Fibroblast of mammary gland (primary cell): ENCODE measurements around the gene PLA2G2E.
"Not testable (repeated sequence)": the region's sequence is repeated elsewhere in the genome, so short reads cannot be mapped to it uniquely, and the experiment has no call there.

ENCODE experiments used
- DNase-seq: peaks from one replicate; pipeline ENCODE4 v3.0.0-alpha.2; 2010; ENCODE audit warnings: low read depth
- H3K4me3 ChIP-seq: 2 replicates; pipeline ENCODE4 v1.5.1; 2011; ENCODE audit warnings: low read depth, mild to moderate bottlenecking, low read length, moderate library complexity; ENCODE audit not compliant: control insufficient read depth
- CTCF ChIP-seq: conservative IDR thresholded peaks from 2 replicates; pipeline ENCODE4 v1.5.1; 2011; ENCODE audit warnings: low read depth, low read length, inconsistent platforms; ENCODE audit not compliant: control insufficient read depth, insufficient read depth

The PLA2G2E gene

DNA sequence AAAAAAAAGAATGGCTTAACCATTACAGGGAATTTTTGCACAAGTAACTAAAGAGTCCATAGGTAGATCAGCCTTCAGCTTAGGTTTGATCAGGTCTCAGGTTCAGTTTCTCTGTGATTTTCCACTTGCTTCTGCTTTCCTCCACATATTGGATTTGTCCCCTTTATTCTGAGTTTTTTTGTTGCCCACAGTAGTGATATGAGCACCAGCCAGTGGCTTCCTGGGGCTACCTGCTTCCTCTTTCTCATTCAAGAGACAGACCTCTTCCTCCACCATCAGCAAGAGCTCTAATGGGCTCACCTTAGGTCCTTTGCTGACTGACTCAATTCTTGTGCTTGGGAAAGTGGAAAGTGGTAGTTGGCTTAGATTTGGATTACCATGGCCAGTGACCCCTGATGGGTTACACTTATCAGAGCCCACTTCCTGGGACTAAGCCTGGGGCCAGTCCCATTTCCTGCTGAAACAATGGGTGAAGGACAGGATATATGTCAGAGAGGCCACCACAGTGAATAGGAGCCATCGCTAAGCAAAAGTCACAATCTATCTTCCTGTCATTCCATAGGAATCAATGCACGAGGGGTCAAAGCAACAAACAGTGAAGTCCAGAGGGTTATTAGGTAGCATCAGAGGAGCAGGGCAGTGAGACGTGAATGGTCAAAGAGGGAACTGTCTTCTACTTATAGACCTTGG lies 12.8 kb upstream of the PLA2G2E start:
- no peak for DNase-seq
- no peak for TF ChIP-seq CTCF
- H3K4me3 ChIP-seq, result no peak overlapping the region

GRCh38 chr1:19934336-19934735 lies 10.9 kb upstream of the PLA2G2E start:
- DNase-seq, result no peak

DNA sequence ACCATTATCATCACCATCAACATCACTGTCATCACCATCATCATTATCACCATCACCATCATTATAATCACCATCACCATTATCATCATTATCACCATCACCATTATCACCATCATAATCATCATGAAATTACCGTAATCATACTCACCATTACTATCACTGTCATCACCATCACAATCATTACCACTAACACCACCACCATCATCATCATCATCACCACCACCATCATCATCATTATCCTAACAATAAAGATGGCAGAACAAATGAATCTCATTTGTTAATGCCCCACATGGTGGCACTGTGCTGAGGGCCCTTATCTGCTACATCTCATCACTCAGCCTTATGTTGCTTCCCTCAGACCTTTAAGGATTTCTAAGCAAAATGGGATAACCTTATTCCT lies 9.4 kb upstream of the PLA2G2E start:
- H3K4me3 ChIP-seq, result no peak overlapping the region
- TF ChIP-seq CTCF, result no peak
- DNase-seq, result no peak

More at GRCh38 chr1:19934336-19934735, 10.9 kb upstream of the PLA2G2E start:
- no peak for TF ChIP-seq CTCF
- H3K4me3 ChIP-seq, result no peak overlapping the region

GRCh38 chr1:19927130-19927421 lies 3.7 kb upstream of the PLA2G2E start:
- not testable (repeated sequence) for H3K4me3 ChIP-seq

GRCh38 chr1:19926296-19927129 lies 3.1 kb upstream of the PLA2G2E start:
- TF ChIP-seq CTCF, result no peak
- DNase-seq, result no peak

More at GRCh38 chr1:19927130-19927421, 3.7 kb upstream of the PLA2G2E start:
- DNase-seq, result not testable (repeated sequence)

DNA sequence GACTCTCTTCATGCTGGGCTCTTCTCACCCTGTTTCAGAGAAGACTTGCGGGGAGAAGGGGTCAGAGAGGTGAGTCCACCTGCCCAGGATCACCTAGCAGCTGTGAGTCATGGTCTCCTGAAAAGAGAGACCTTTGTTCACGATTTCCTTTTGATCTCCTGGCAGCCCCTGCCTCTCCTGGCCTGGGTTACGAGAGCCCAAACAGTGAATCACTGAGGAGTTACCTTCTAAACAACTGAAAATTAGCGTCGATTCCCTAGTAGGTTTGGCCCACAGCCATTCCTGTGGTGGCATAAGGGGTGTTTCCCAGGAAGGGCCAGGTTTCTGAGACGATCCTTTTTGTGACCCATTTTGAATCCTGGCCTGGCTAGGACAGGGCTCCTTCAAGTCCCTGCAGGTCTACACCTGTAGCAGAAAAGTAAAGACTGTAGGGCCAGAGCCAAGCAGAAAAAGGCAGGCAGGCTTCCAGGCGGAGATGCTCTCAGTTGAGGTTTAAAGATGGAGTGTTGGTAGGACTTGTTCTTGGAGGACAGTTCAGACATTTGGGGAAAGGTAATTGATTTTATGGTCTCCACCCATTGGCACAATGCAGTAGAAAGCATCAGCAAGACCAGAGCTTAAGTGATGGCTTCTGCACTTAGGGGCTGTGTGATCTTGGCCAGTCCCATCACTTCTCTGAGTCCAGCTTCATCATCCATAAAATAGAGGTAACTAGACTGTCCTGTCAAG lies 2.1 kb upstream of the PLA2G2E start:
- H3K4me3 ChIP-seq, result no peak overlapping the region
- DNase-seq, result no peak
- no peak for TF ChIP-seq CTCF

More at GRCh38 chr1:19926296-19927129, 3.1 kb upstream of the PLA2G2E start:
- no peak overlapping the region for H3K4me3 ChIP-seq

- DNase-seq, result no peak
- TF ChIP-seq CTCF, result no peak
- no peak overlapping the region for H3K4me3 ChIP-seq
Measured at GRCh38 chr1:19923953-19924346, 533 bp upstream of the PLA2G2E start.
